IPS-20b (cell line): Measurements from ENCODE around the gene SLC51A.
"Not testable (repeated sequence)": the region's sequence is repeated elsewhere in the genome, so short reads cannot be mapped to it uniquely, and the experiment has no call there.

Experiments
- H3K27ac ChIP-seq: one replicate; pipeline ENCODE4 v1.5.1; 2013; ENCODE audit warnings: low read length
- H3K27me3 ChIP-seq: 2 replicates; pipeline ENCODE4 v1.6.1; 2013; ENCODE audit warnings: mild to moderate bottlenecking, low read length, inconsistent platforms; ENCODE audit not compliant: insufficient read depth
- H3K36me3 ChIP-seq: 2 replicates; pipeline ENCODE4 v1.6.1; 2013; ENCODE audit warnings: low read depth, mild to moderate bottlenecking, inconsistent platforms, low read length, moderate library complexity; ENCODE audit not compliant: insufficient read depth
- H3K4me1 ChIP-seq: 2 replicates; pipeline ENCODE4 v1.6.1; 2013; ENCODE audit warnings: mild to moderate bottlenecking, control low read depth, inconsistent platforms, low read length, moderate library complexity; ENCODE audit not compliant: insufficient read depth
- H3K4me3 ChIP-seq: 2 replicates; pipeline ENCODE4 v1.5.1; 2013; ENCODE audit warnings: mild to moderate bottlenecking, low read length, inconsistent platforms
- H3K9ac ChIP-seq: 2 replicates; pipeline ENCODE4 v1.6.1; 2013; ENCODE audit warnings: low read depth, mild to moderate bottlenecking, inconsistent platforms, low read length, moderate library complexity
- H3K9me3 ChIP-seq: 2 replicates; pipeline ENCODE4 v1.6.1; 2013; ENCODE audit warnings: mild to moderate bottlenecking, low read depth, low read length, inconsistent platforms; ENCODE audit not compliant: insufficient read depth

Gene SLC51A

GRCh38 chr3:196179380-196180308 lies 36.7 kb upstream of the SLC51A start:
- Histone ChIP-seq H3K36me3 (no peaks in the 10 kb centered on the region), H3K4me3 (0 out of 2 replicates have a peak overlapping the region, but pooled peaks have one; percentile 12), H3K9ac (peak overlapping the region; percentile 43; the same call in 1 of the 2 replicates), H3K9me3 (no peaks in the 10 kb centered on the region), H3K4me1 (peaks cover 13% of the 10 kb centered on the region; the same call in 1 of the 2 replicates), H3K27me3 (no peaks in the 10 kb centered on the region), H3K27ac (peak overlapping the region; percentile 3)

- H3K36me3 ChIP-seq = no peaks in the 10 kb centered on the region
- no peak overlapping the region for H3K9ac ChIP-seq
- H3K4me1 ChIP-seq = peaks cover 13% of the 10 kb centered on the region; the same call in 1 of the 2 replicates
- no peaks in the 10 kb centered on the region for H3K9me3 ChIP-seq
- H3K27ac ChIP-seq = no peak overlapping the region
- H3K27me3 ChIP-seq = no peaks in the 10 kb centered on the region
- H3K4me3 ChIP-seq = no peak overlapping the region
Observed at GRCh38 chr3:196180346-196180745, 36.0 kb upstream of the SLC51A start.

DNA sequence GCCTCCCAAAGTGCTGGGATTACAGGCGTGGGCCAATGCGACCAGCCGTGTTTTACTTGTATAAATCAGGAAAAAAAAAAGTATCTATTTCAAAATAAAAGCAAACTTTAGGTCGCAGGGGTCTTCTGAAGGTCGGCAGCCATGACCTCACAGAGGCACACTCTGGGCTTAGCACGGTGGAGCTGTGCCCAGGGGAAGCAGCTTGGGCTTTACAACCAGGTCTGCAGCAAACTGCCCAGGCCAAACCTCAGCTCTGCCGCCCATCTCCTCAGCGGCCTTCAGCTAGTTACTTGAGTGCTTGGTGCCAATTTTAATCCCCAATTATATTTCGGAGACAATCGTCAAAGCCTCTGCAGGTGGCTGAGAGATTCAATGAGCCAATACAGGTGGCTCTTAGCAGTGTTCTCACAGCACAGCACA lies 35.2 kb upstream of the SLC51A start:
- no peaks in the 10 kb centered on the region for H3K27me3 ChIP-seq
- H3K4me3 ChIP-seq = no peak overlapping the region
- no peaks in the 10 kb centered on the region for H3K36me3 ChIP-seq
- H3K27ac ChIP-seq = no peak overlapping the region
- H3K9ac ChIP-seq = no peak overlapping the region
- H3K9me3 ChIP-seq = no peaks in the 10 kb centered on the region
- H3K4me1 ChIP-seq = peaks cover 13% of the 10 kb centered on the region; the same call in 1 of the 2 replicates

DNA sequence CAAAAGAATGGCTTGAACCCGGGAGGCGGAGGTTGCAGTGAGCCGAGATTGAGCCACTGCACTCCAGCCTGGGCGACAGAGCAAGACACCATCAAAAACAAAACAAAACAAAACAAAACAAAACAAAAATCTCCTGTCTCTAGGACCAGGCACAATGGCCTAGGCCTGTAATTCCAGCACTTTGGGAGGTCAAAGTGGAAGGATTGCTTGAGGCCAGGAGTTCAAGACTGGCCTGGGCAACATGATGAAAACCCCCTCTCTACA lies 32.2 kb upstream of the SLC51A start:
- not testable (repeated sequence) for H3K9me3 ChIP-seq, H3K4me3 ChIP-seq, H3K27ac ChIP-seq, H3K27me3 ChIP-seq, H3K36me3 ChIP-seq, H3K9ac ChIP-seq
- H3K4me1 ChIP-seq = peaks cover 20% of the 10 kb centered on the region; the same call in 1 of the 2 replicates

DNA sequence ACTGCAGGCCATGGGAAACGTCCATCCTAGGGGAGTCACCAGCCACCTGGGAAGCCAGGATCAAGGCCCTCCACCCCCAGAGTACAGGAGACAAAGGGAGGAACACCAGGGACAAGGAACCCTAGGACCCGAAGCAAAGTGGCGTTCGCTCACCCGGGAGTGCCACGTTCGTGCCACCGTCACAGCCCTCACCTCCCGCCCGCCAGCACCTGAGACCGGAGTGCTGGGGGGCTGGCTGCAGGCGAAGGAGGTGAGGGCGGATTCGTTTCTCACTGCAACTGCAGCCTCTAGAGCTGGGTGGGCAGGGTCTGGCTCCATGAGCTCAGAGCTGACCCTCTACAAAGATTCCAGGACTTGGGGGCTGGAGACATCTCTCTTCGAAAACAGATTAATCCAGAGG lies 31.5 kb upstream of the SLC51A start:
- Histone ChIP-seq H3K27ac (no peak overlapping the region), H3K9ac (no peak overlapping the region), H3K4me3 (no peak overlapping the region), H3K27me3 (no peaks in the 10 kb centered on the region), H3K36me3 (no peaks in the 10 kb centered on the region), H3K9me3 (no peaks in the 10 kb centered on the region), H3K4me1 (peaks cover 12% of the 10 kb centered on the region; the same call in 1 of the 2 replicates)

DNA sequence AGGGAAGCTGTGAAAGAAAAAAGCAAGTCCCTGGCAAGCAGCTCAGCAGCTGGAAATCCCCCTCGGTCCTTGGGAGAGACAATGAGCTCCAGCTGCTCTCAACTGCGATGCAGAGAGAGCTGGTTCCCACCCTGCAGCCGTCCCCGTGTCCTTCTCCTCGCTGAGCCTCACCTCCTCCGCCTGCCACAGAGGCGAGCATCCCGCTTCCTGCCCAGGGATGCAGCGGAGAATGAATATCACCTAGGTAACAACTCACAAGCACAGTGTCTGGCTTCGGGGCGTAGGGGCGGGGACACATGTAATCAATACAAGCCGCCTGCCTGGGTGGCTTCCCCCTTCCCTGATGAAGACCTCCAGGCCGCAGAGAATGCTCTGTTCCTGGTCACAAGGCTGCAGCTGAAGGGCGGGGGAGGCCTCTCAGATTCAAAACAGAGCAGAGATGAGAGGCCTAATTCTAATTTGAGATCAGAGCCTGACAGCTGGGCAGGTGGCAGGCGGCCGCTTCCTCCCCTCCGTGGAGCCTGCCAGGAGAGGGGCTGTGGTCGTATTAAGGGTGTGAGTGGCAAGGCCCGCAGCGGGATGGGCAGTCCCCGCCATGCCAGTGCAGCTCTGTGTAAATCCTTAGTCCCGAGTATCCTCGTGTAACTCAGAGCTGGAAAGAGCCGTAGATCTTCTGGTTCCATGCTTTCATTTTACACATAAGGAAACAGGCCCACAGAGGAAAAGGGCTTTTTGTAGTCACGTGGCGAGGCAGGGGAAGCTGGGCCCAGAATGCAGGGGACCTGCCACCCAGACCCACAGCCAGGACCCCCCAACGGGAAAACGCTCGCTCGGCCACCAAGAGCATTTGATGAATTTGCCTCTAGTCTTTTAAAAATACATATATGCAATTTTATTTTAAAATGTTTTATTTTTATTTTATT lies 29.4 kb upstream of the SLC51A start:
- Histone ChIP-seq H3K9ac (peak overlapping the region; percentile 25; the same call in 1 of the 2 replicates), H3K4me3 (peak overlapping the region; percentile 45; the same call in 1 of the 2 replicates), H3K9me3 (no peaks in the 10 kb centered on the region), H3K27me3 (no peaks in the 10 kb centered on the region), H3K27ac (no peak overlapping the region), H3K4me1 (peaks cover 10% of the 10 kb centered on the region; the same call in 1 of the 2 replicates), H3K36me3 (no peaks in the 10 kb centered on the region)

DNA sequence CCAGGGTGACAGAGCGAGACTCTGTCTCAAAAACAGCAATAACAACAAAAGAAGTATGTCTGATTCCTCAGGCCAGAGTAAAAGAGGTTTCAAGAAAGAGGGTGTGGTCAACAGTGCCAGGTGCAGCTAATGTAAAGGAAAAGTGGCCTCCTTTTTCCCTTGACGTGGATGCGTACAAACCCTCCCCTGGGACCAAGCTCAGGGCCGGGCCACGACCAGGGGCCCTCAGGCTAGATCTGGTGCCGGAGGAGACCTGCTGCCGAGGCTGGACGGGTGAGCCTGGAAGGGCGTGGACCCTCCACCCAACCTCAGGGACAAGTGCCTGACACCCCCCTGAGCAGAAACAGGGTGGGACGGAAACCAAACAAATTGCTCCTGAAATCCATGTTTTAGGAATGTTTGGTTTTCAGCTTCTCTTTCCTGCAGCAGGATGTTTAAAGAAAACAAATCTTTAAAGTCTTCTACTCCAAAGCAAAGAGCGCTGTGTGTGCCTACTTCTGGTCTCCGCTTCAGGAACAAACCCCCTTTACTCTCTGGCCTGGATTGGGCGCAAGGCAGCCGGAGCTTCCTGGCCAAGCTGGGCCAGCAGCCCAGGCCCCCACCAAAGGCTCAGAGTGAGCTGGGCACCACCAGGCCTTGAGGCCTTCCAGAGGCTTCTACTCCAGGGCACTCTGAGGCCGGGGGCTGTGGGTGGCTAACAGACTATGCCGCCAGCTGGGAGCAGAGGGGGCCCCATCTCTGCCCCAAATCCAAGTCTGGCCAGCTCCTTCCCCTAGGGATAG lies 26.6 kb upstream of the SLC51A start:
- Histone ChIP-seq H3K4me1 (peaks cover 10% of the 10 kb centered on the region; the same call in 1 of the 2 replicates), H3K27me3 (no peaks in the 10 kb centered on the region), H3K9ac (no peak overlapping the region; the same call in 1 of the 2 replicates), H3K36me3 (no peaks in the 10 kb centered on the region), H3K9me3 (no peaks in the 10 kb centered on the region), H3K4me3 (no peak overlapping the region), H3K27ac (no peak overlapping the region)

DNA sequence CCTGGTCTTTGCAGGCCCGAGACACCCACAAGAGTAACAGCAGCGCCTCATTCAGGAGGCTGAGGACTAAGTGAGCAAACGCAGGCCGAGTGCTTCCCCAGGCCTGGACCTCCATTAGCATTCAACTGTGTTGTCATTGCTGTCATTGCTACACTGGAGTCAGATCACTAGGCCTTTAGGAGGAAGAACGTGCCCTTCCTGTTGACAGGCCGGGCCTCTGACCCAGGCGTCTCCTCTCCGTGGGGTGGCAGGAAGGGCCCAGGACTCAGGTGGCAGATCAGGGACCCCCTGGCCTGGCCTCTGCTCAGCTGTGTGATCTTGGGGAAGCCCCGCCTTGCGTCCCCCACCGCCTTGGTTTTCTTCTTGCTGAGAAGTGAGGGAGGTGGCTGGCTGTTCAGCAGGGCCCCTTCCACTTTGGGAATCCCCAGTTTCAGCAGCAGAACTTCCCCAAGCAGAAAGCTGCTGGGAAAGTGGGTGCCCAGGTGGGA lies 24.3 kb upstream of the SLC51A start:
- no peak overlapping the region for H3K9ac ChIP-seq
- peaks cover 2% of the 10 kb centered on the region; the same call in 1 of the 2 replicates for H3K4me1 ChIP-seq
- no peak overlapping the region for H3K27ac ChIP-seq
- H3K4me3 ChIP-seq = no peak overlapping the region
- H3K9me3 ChIP-seq = no peaks in the 10 kb centered on the region
- H3K36me3 ChIP-seq = no peaks in the 10 kb centered on the region
- no peaks in the 10 kb centered on the region for H3K27me3 ChIP-seq

DNA sequence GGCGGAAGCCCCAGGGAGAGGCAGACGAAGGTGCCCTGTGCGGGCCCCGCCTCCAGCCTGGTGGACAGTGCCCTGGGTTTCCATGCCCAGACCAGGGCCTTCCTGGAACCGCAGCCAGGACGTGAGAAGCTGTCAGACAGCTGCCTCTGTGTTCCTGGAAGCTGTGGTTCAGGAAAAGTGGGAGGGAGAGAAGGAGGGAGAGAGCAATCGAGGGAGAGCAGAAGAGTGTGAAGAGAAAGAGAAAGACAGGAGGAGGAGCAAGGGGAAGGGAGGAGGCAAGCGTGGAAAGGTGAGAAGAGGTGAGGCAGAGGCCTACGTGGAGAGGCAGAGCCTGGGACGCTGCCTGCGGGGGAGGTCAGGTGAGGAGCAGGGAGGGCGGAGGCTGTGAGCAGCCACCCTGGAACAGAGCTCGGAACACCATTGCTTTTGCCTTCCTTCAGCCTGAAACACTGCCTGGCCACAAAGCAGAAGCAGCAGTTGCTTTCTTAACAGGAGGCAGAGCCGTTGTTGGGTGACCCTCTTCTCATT lies 23.7 kb upstream of the SLC51A start:
- H3K9me3 ChIP-seq = no peaks in the 10 kb centered on the region
- no peaks in the 10 kb centered on the region for H3K27me3 ChIP-seq
- no peak overlapping the region for H3K4me3 ChIP-seq
- H3K9ac ChIP-seq = no peak overlapping the region
- H3K4me1 ChIP-seq = no peaks in the 10 kb centered on the region; the same call in 1 of the 2 replicates
- no peaks in the 10 kb centered on the region for H3K36me3 ChIP-seq
- no peak overlapping the region for H3K27ac ChIP-seq

DNA sequence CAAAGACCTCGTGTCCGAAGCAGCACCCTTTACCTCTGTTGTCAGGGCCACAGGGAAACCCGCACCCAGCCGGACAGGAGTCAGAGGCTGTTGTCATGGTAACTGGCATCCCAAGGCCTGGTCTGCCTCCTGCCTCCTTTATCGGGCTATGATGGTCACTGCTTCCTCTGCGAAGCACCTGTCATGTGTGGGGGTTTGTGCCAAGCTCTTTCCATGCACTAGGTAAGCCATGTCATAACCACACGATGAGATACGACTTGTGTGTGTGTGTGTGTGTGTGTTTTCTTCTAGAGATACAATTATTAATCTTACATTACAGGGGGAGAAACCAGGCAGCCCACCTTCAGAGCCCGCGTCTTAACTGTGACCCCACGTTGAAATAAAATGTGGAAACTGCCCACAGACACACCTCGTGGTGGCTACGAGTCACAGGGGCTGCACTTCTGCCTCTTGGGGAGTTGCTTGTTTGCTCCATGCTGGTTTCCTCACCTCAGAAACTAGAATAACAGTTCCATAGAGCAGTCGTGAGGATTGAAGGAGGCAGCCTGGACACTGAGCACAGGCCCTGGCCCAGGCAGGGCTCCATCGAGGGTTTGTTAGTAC lies 23.1 kb upstream of the SLC51A start:
- no peaks in the 10 kb centered on the region; the same call in 1 of the 2 replicates for H3K4me1 ChIP-seq
- no peaks in the 10 kb centered on the region for H3K36me3 ChIP-seq
- H3K9ac ChIP-seq = no peak overlapping the region
- H3K27ac ChIP-seq = no peak overlapping the region
- H3K4me3 ChIP-seq = no peak overlapping the region
- no peaks in the 10 kb centered on the region for H3K27me3 ChIP-seq
- no peaks in the 10 kb centered on the region for H3K9me3 ChIP-seq
